ENCODE data around the gene TSPY1. TPM values are rescaled to one million over a fixed set of nuclear protein-coding genes. Genes with fewer than 3 reads are reported as not detected.
"Not testable (repeated sequence)": the region's sequence is repeated elsewhere in the genome, so short reads cannot be mapped to it uniquely, and the experiment has no call there.

Gene TSPY1, protein sequence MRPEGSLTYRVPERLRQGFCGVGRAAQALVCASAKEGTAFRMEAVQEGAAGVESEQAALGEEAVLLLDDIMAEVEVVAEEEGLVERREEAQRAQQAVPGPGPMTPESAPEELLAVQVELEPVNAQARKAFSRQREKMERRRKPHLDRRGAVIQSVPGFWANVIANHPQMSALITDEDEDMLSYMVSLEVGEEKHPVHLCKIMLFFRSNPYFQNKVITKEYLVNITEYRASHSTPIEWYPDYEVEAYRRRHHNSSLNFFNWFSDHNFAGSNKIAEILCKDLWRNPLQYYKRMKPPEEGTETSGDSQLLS
- not detected for total RNA-seq

DNA sequence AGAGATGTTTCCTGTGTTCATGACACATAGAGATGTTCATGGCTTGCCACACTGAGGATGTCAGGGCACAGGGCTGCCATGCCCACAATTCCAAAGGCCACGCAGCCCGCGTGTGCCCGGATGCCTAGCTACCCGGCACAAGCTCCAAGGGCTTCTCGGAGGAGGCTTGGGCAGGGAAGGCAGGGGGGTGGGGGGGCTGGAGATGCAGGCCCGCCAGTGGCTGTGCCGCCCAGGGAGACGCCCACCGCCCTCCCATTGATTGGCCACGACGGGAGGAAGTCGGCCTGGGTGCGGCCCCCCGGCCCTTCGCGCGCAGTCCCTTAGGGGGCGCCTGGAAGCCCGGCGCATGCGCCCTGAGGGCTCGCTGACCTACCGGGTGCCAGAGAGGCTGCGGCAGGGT is at the start of gene TSPY1:
Gene TSPY1 (plus strand): TSS at position 301 of the 400 bp plus-strand sequence. CDS start 46 bp downstream, at position 347.
- H3K9me3 Mint-ChIP-seq (ENCODE audit: insufficient read depth); CTCF ChIA-PET; H3K4me1 Mint-ChIP-seq (ENCODE audit: low read depth); H3K27ac Mint-ChIP-seq; DNase-seq; H3K27me3 Mint-ChIP-seq (ENCODE audit: low read depth); POLR2A ChIA-PET; H3K36me3 Mint-ChIP-seq (ENCODE audit: low read depth); H3K4me3 Mint-ChIP-seq; ATAC-seq: not testable (repeated sequence)

GRCh38 chrY:9486967-9487366 is 20.2 kb downstream of the TSPY1 start, which contains the start of gene TSPY9:
TSS of gene TSPY9 (plus strand) at chrY:9487267. CDS start at chrY:9487313, 46 bp downstream.
- H3K27ac Mint-ChIP-seq; H3K36me3 Mint-ChIP-seq (ENCODE audit: low read depth); H3K9me3 Mint-ChIP-seq (ENCODE audit: insufficient read depth); H3K27me3 Mint-ChIP-seq (ENCODE audit: low read depth); CTCF ChIA-PET; H3K4me1 Mint-ChIP-seq (ENCODE audit: low read depth); DNase-seq; H3K4me3 Mint-ChIP-seq; POLR2A ChIA-PET; ATAC-seq: not testable (repeated sequence)

GRCh38 chrY:9504396-9504795 is 37.6 kb downstream of the TSPY1 start:
- CTCF ChIA-PET; H3K9me3 Mint-ChIP-seq (ENCODE audit: insufficient read depth); DNase-seq; H3K4me3 Mint-ChIP-seq; H3K27me3 Mint-ChIP-seq (ENCODE audit: low read depth); H3K27ac Mint-ChIP-seq; H3K4me1 Mint-ChIP-seq (ENCODE audit: low read depth); ATAC-seq; POLR2A ChIA-PET; H3K36me3 Mint-ChIP-seq (ENCODE audit: low read depth): not testable (repeated sequence)

DNA sequence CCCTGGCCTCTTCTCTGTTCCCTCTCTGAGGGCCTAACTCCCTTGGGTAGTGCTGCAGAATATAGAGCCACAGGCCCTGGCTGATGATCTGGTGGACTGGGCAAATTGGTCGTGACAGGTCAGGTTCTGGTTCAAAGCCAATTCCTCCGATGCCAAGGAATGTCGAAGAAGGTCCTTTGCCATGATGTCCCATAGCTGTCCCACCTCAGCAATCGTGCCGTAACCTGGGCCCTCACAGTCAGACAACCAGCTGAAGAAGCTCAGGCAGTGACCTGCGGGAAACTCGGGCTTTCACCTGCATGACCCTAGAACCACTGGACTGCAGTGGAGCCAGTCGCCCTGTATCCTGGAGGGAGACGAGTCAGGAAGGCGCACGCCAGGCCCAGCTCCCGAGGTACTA is 49.5 kb downstream of the TSPY1 start:
- H3K27me3 Mint-ChIP-seq (ENCODE audit: low read depth); H3K4me3 Mint-ChIP-seq; CTCF ChIA-PET; ATAC-seq; H3K36me3 Mint-ChIP-seq (ENCODE audit: low read depth); H3K27ac Mint-ChIP-seq; DNase-seq; H3K9me3 Mint-ChIP-seq (ENCODE audit: insufficient read depth); POLR2A ChIA-PET; H3K4me1 Mint-ChIP-seq (ENCODE audit: low read depth): not testable (repeated sequence)

Other genes starting within 250 kb of the TSPY1 start
- gene TSPY4, start 129.5 kb upstream of the TSPY1 start, total RNA-seq: not detected
- not detected for gene TSPY8, start 109.2 kb upstream of the TSPY1 start, total RNA-seq
- not detected for gene TSPY3, start 68.5 kb upstream of the TSPY1 start, total RNA-seq
- gene TSPY9, start 20.3 kb downstream of the TSPY1 start, total RNA-seq: not detected
- not detected for gene TSPY10, start 60.9 kb downstream of the TSPY1 start, total RNA-seq

Data from activated CD8-positive, alpha-beta T cell treated with anti-CD3 and anti-CD28 coated beads, Interleukin-2, amount 10 ng/mL, durations not matched to agents 7 days and 5 days (primary cell).